B cell (primary cell): Measurements from ENCODE around the gene INA. TPM values are rescaled to one million over a fixed set of nuclear protein-coding genes. Genes with fewer than 3 reads are reported as not detected.

Experiments
- ATAC-seq: fragments of 200-7000 bp; cut with Tn5 transposase; one replicate; pipeline ENCODE4 v1.10.0; 2021; ENCODE audit warnings: low read depth, mild to moderate bottlenecking, moderate number of reproducible peaks, moderate library complexity
- CTCF ChIA-PET: fragments of 350-600 bp; sonication (Branson Sonifier 250); formaldehyde crosslinking; loops from one replicate; lab custom pipeline; 2021; ENCODE audit warnings: antibody characterized with exemption, inconsistent platforms; lab: Charles Lee
- POLR2A ChIA-PET: fragments of 350-600 bp; sonication (Branson Sonifier 250); formaldehyde crosslinking; loops from one replicate; lab custom pipeline; 2021; ENCODE audit warnings: antibody characterized with exemption; lab: Charles Lee
- DNase-seq: peaks from one replicate; pipeline ENCODE4 v3.0.0; 2013
- H2AFZ ChIP-seq: 2 replicates; pipeline ENCODE4 v1.6.1; 2012; ENCODE audit warnings: mild to moderate bottlenecking, low read depth, low read length; ENCODE audit not compliant: insufficient read depth, poor library complexity, severe bottlenecking
- H3K27ac ChIP-seq, 2 donors: 1 replicate in 1 of 2; 2 replicates in 1 of 2; pipeline ENCODE4 v1.5.1; 2012 to 2013; ENCODE audit warnings: low read length in 2 of 2, mild to moderate bottlenecking in 2 of 2, moderate library complexity in 1 of 2
- H3K27me3 ChIP-seq, 4 experiments: fragments of 200-600 bp in 1 of 4; sonication (generic) in 1 of 4; replicated peaks in 1 of 4; 1 replicate in 2 of 4; 2 replicates in 2 of 4; pipeline versions ENCODE4 v1.6.1 to v1.7.0; 2013 to 2016; ENCODE audit warnings: low read length in 3 of 4, mild to moderate bottlenecking in 2 of 4, mixed read lengths in 1 of 4, moderate library complexity in 1 of 4; ENCODE audit not compliant: insufficient read depth in 4 of 4, control insufficient read depth in 3 of 4; ENCODE audit errors: control extremely low read depth in 1 of 4
- H3K36me3 ChIP-seq, 2 experiments: replicated peaks in 1 of 2; 1 replicate in 1 of 2; 2 replicates in 1 of 2; pipeline versions ENCODE4 v1.6.1 to v1.7.1; 2013; ENCODE audit warnings: low read length in 1 of 2; ENCODE audit not compliant: insufficient read depth in 2 of 2, control insufficient read depth in 1 of 2; ENCODE audit errors: control extremely low read depth in 1 of 2, extremely low read depth in 1 of 2
- H3K4me1 ChIP-seq, 2 donors: fragments of 200-600 bp in 1 of 2; sonication (generic) in 1 of 2; 1 replicate in 1 of 2; 2 replicates in 1 of 2; pipeline versions ENCODE4 v1.5.1 to v1.6.1; 2013 to 2017; ENCODE audit warnings: low read length in 2 of 2; ENCODE audit not compliant: control insufficient read depth in 2 of 2, insufficient read depth in 2 of 2
- H3K4me2 ChIP-seq: replicated peaks from 2 replicates; pipeline ENCODE3; 2012; ENCODE audit warnings: mild to moderate bottlenecking, low read depth, low read length; ENCODE audit not compliant: poor library complexity, severe bottlenecking
- H3K4me3 ChIP-seq, 5 experiments: fragments of 200-600 bp in 1 of 5; sonication (generic) in 1 of 5; 1 replicate in 3 of 5; 2 replicates in 2 of 5; pipeline versions ENCODE4 v1.5.1 to v1.7.0; 2011 to 2016; ENCODE audit warnings: low read length in 4 of 5, mild to moderate bottlenecking in 4 of 5, low read depth in 2 of 5, control low read depth in 1 of 5, moderate library complexity in 1 of 5; ENCODE audit not compliant: insufficient read depth in 1 of 5; ENCODE audit errors: control extremely low read depth in 1 of 5, extremely low read depth in 1 of 5
- H3K79me2 ChIP-seq: fragments of 200-600 bp; sonication (generic); one replicate; pipeline ENCODE4 v1.6.0; 2016; ENCODE audit warnings: low read length; ENCODE audit not compliant: control insufficient read depth, insufficient read depth
- H3K9ac ChIP-seq: fragments of 200-600 bp; sonication (generic); 2 replicates; pipeline ENCODE4 v1.6.1; 2017; ENCODE audit warnings: mild to moderate bottlenecking, low read length, moderate library complexity
- H3K9me3 ChIP-seq, 3 donors: one replicate each; pipeline versions ENCODE4 v1.6.1 to v1.7.1; 2013; ENCODE audit warnings: low read length in 2 of 3; ENCODE audit not compliant: control insufficient read depth in 2 of 3, insufficient read depth in 1 of 3; ENCODE audit errors: control extremely low read depth in 1 of 3
- H4K20me1 ChIP-seq: 2 replicates; pipeline ENCODE4 v1.6.0; 2012; ENCODE audit warnings: mild to moderate bottlenecking, low read length; ENCODE audit not compliant: insufficient read depth, control insufficient read depth, poor library complexity, severe bottlenecking
- H3K27ac Mint-ChIP-seq: one replicate; pipeline ENCODE4 v1.8.0; 2021; ENCODE audit warnings: mixed read lengths
- H3K27me3 Mint-ChIP-seq: one replicate; pipeline ENCODE4 v1.8.0; 2021; ENCODE audit warnings: mixed read lengths
- H3K4me1 Mint-ChIP-seq: one replicate; pipeline ENCODE4 v1.8.0; 2021; ENCODE audit warnings: mixed read lengths
- H3K4me3 Mint-ChIP-seq: one replicate; pipeline ENCODE4 v1.8.0; 2021; ENCODE audit warnings: mixed read lengths
- H3K9me3 Mint-ChIP-seq: one replicate; pipeline ENCODE4 v1.8.0; 2022; ENCODE audit warnings: mixed read lengths; ENCODE audit not compliant: insufficient read depth
- CTCF ChIP-seq: fragments of 200-600 bp; IDR thresholded peaks from one replicate; pipeline ENCODE4 v1.8.0; 2022; ENCODE audit warnings: antibody characterized with exemption, mild to moderate bottlenecking
- EZH2 ChIP-seq: IDR thresholded peaks from 2 replicates; pipeline ENCODE4 v1.6.1; 2012; ENCODE audit warnings: borderline replicate concordance, low read depth, mild to moderate bottlenecking, moderate library complexity, low read length; ENCODE audit not compliant: insufficient read depth, poor library complexity, severe bottlenecking
- WGBS: methylation state at CpG from one replicate; pipeline ENCODE4 v1.1.5; 2013; ENCODE audit warnings: missing lambda C conversion rate; ENCODE audit not compliant: insufficient coverage; 5-methylcytosine and 5-hydroxymethylcytosine counted together
- intact Hi-C: fragments of 100-400 bp; cut with micrococcal nuclease; formaldehyde crosslinking; loops from one replicate; pipeline ENCODE4 v1.10.0; 2022
- polyA plus RNA-seq: library from polyadenylated mRNA; depleted of rRNA; stranded (reverse); fragments of >200 nt; gene quantifications from 2 replicates; pipeline ENCODE4 v1.2.3, GENCODE V29; 2012
- total RNA-seq, 2 donors: library from RNA; stranded (reverse); fragments of 120-200 nt in 1 of 2; gene quantifications; 1 replicate in 1 of 2; 2 replicates in 1 of 2; pipeline versions ENCODE4 v1.2.3 to v1.2.4, GENCODE V29; 2013 to 2022

INA gene
- total and polyA plus RNA-seq, 2 donors (not counting 1 experiment from before 2014, with no cell fraction given): 0.03 TPM; not detected in 1

DNA sequence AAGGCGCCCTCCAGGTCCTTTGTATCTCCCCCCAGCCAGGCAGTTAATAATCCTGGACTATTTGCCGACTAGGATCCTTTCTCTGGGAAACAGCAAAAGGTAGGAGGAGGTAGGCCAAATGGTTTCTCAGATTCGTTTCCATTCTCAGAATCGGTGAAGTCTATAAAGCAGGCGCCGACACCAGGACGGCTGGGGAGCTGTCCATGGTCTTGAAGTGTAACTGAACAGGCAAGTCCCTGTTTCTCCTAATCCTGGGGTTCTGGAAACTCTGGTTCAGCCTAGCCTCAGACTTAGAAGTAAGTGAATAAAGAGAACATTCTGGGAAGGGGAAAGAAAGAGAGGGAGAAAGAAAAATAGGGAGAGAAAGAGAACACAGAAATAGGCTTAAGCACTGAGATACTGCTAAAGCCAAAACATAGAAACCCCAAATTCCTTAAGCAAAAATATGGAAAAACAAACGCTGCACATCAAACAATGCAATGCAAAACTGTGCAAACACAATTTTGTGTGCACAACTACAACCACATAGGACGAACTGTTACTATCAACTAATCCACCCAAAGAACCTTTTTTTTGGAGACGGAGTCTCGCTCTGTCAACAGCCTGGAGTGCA lies 11.1 kb upstream of the INA start:
- no peak overlapping the region for H3K4me3 Mint-ChIP-seq
- H3K27ac Mint-ChIP-seq: no peak overlapping the region
- ATAC-seq: no peak

More for the DNA sequence above, 11.1 kb upstream of the INA start:
- Mint-ChIP-seq H3K9me3 (no peaks in the 10 kb centered on the region), H3K4me1 (no peaks in the 10 kb centered on the region), H3K27me3 (peaks cover 30% of the 10 kb centered on the region)
- POLR2A ChIA-PET: no interaction called here
- no peaks in the 10 kb centered on the region for H3K36me3 ChIP-seq
- TF ChIP-seq CTCF: no peak
- TF ChIP-seq EZH2: no peak
- DNase-seq: peak; percentile 19
- peaks cover 0 to 8% (median 2%) of the 10 kb centered on the region in 4 experiments for H3K27me3 ChIP-seq
- no peak overlapping the region for H3K4me2 ChIP-seq
- no peak overlapping the region for H3K27ac ChIP-seq
- WGBS: 36% methylated on average over 11 of the region's 11 CpGs
- no peak overlapping the region for H3K4me3 ChIP-seq
- no peaks in the 10 kb centered on the region for H4K20me1 ChIP-seq
- H3K4me1 ChIP-seq: no peaks in the 10 kb centered on the region
- intact Hi-C loops: no loop called here
- no peak overlapping the region for H2AFZ ChIP-seq
- H3K9me3 ChIP-seq: peaks cover 0 to 3% (median 0%) of the 10 kb centered on the region in 3 donors
- CTCF ChIA-PET: no interaction called here
- H3K9ac ChIP-seq: no peak overlapping the region
- no peaks in the 10 kb centered on the region for H3K79me2 ChIP-seq
